Measurements from ENCODE around the gene TFDP2.
"Not testable (repeated sequence)": the region's sequence is repeated elsewhere in the genome, so short reads cannot be mapped to it uniquely, and the experiment has no call there.

TFDP2 gene

GRCh38 chr3:142075656-142076055 is 73.7 kb downstream of the TFDP2 start:
- DNase-seq (ENCODE audit: low read depth) = not testable (repeated sequence)

GRCh38 chr3:142072816-142073215 is 76.5 kb downstream of the TFDP2 start:
- DNase-seq (ENCODE audit: low read depth) = no peak

- no peak for DNase-seq (ENCODE audit: low read depth)
Observed at GRCh38 chr3:142065932-142066331, 83.4 kb downstream of the TFDP2 start.

GRCh38 chr3:142065344-142065743 is 84.0 kb downstream of the TFDP2 start:
- DNase-seq (ENCODE audit: low read depth) = no peak

GRCh38 chr3:142064454-142064853 is 84.9 kb downstream of the TFDP2 start:
- DNase-seq (ENCODE audit: low read depth) = no peak

GRCh38 chr3:142057331-142057725 is 92.0 kb downstream of the TFDP2 start:
- no peak for DNase-seq (ENCODE audit: low read depth)

GRCh38 chr3:142056656-142057330 is 92.6 kb downstream of the TFDP2 start:
- DNase-seq (ENCODE audit: low read depth) = no peak

- no peak for DNase-seq (ENCODE audit: low read depth)
Observed at GRCh38 chr3:142053835-142054234, 95.5 kb downstream of the TFDP2 start.

- DNase-seq (ENCODE audit: low read depth) = no peak
Observed at GRCh38 chr3:142053244-142053643, 96.1 kb downstream of the TFDP2 start.

GRCh38 chr3:142051351-142051750 is 98.0 kb downstream of the TFDP2 start:
- no peak for DNase-seq (ENCODE audit: low read depth)

GRCh38 chr3:142047021-142047369 is 102.3 kb downstream of the TFDP2 start:
- DNase-seq (ENCODE audit: low read depth) = no peak

GRCh38 chr3:142046320-142047020 is 102.9 kb downstream of the TFDP2 start:
- DNase-seq (ENCODE audit: low read depth) = no peak

- DNase-seq (ENCODE audit: low read depth) = no peak
Observed at GRCh38 chr3:142040941-142041491, 108.3 kb downstream of the TFDP2 start.

GRCh38 chr3:142035308-142035922 is 113.9 kb downstream of the TFDP2 start:
- DNase-seq (ENCODE audit: low read depth) = no peak

- DNase-seq (ENCODE audit: low read depth) = no peak
Observed at GRCh38 chr3:142033292-142033691, 116.1 kb downstream of the TFDP2 start.

- DNase-seq (ENCODE audit: low read depth) = no peak
Observed at GRCh38 chr3:142031575-142031974, 117.8 kb downstream of the TFDP2 start.

GRCh38 chr3:142029791-142030190 is 119.6 kb downstream of the TFDP2 start:
- DNase-seq (ENCODE audit: low read depth) = no peak

GRCh38 chr3:142029052-142029642 is 120.2 kb downstream of the TFDP2 start:
- no peak for DNase-seq (ENCODE audit: low read depth)

- peak; percentile 67 for DNase-seq (ENCODE audit: low read depth)
Observed at GRCh38 chr3:142028243-142028777, 121.0 kb downstream of the TFDP2 start.

GRCh38 chr3:142027735-142028134 is 121.6 kb downstream of the TFDP2 start:
- DNase-seq (ENCODE audit: low read depth) = no peak

- no peak for DNase-seq (ENCODE audit: low read depth)
Observed at GRCh38 chr3:142027300-142027699, 122.0 kb downstream of the TFDP2 start.

- no peak for DNase-seq (ENCODE audit: low read depth)
Observed at GRCh38 chr3:142026333-142026732, 123.0 kb downstream of the TFDP2 start.
